ENCODE measurements around the gene HNMT. TPM values are rescaled to one million over a fixed set of nuclear protein-coding genes. Genes with fewer than 3 reads are reported as not detected.

Gene HNMT
- total and polyA plus RNA-seq, 2 of the 13 experiments (the other 11 are each of a cell fraction or from before 2014, with no cell fraction given) = 279 to 309 TPM

- no peak overlapping the region for H3K4me3 ChIP-seq (replicated peaks in 1 of 3; ENCODE audit: insufficient read depth in 1 of 3, low read depth in 2 of 3, low read length in 3 of 3)
- intact Hi-C loops (cut with micrococcal nuclease; ENCODE audit: unreplicated experiment) (loop anchor here (5.0 kb wide), 1 partner anchor 815 kb away; no protein-coding TSS in a partner anchor), in situ Hi-C loops (cut with HindIII; ENCODE audit: extremely low pct_ligation_motif_present, low pct_unique_long_range_greater_than_20kb) (no loop called here)
- no peak overlapping the region for H3K9ac ChIP-seq (ENCODE audit: insufficient read depth, low read depth, low read length)
- H3K36me3 ChIP-seq (replicated peaks in 1 of 2; ENCODE audit: control insufficient read depth in 1 of 2, insufficient read depth in 2 of 2, low read length in 2 of 2) = peaks cover 10 to 34% of the 10 kb centered on the region in 2 experiments
- ChIA-PET CTCF (ENCODE audit: low intra/inter-chr PET ratio, low total read pairs) (no interaction called here), POLR2A (no interaction called here)
- no peaks in the 10 kb centered on the region for H3K79me2 ChIP-seq (ENCODE audit: insufficient read depth, low read length)
- H3K4me1 ChIP-seq (ENCODE audit: insufficient read depth, low read length) = no peaks in the 10 kb centered on the region
- no peaks in the 10 kb centered on the region for H3K9me3 ChIP-seq (ENCODE audit: low read length)
- H3K27ac ChIP-seq (ENCODE audit: extremely low read length, insufficient read depth, low read length) = no peak overlapping the region
- no peak overlapping the region for H3K4me2 ChIP-seq (ENCODE audit: low read depth, low read length)
- no peaks in the 10 kb centered on the region for H3K27me3 ChIP-seq (ENCODE audit: control insufficient read depth in 1 of 2, insufficient read depth in 2 of 2, low read length in 2 of 2)
- no peak for FAIRE-seq
- BruUV-seq (replicated peaks) = no TSS peak
- DNase-seq (ENCODE audit: low spot score) = no peak
- TF ChIP-seq ZMYM4 (CRISPR knock-in tag; IDR thresholded peaks at IDR 0.05) (no peak), CEBPB (IDR thresholded peaks at IDR 0.05; ENCODE audit: borderline replicate concordance, low read depth, low read length) (peak; percentile 96), CEBPG (CRISPR knock-in tag; IDR thresholded peaks at IDR 0.05) (peak; percentile 52)
- WGBS (ENCODE audit: low lambda C conversion rate) = 96% methylated on average over 3 of the region's 3 CpGs
- no peak overlapping the region for H2AFZ ChIP-seq (ENCODE audit: low read length)
- no peak for ATAC-seq
- H4K20me1 ChIP-seq (ENCODE audit: insufficient read depth, low read length) = no peaks in the 10 kb centered on the region
Measured at GRCh38 chr2:138012082-138012481, 47.8 kb downstream of the HNMT start.

GRCh38 chr2:138012968-138013367, 48.7 kb downstream of the HNMT start:
- CTCF ChIA-PET (ENCODE audit: low intra/inter-chr PET ratio, low total read pairs) = no interaction called here
- Histone ChIP-seq H3K27me3 (ENCODE audit: control insufficient read depth in 1 of 2, insufficient read depth in 2 of 2, low read length in 2 of 2) (no peaks in the 10 kb centered on the region), H4K20me1 (ENCODE audit: insufficient read depth, low read length) (no peaks in the 10 kb centered on the region), H2AFZ (ENCODE audit: low read length) (no peak overlapping the region), H3K36me3 (replicated peaks in 1 of 2; ENCODE audit: control insufficient read depth in 1 of 2, insufficient read depth in 2 of 2, low read length in 2 of 2) (peaks cover 6 to 28% of the 10 kb centered on the region in 2 experiments), H3K9ac (ENCODE audit: insufficient read depth, low read depth, low read length) (no peak overlapping the region), H3K79me2 (ENCODE audit: insufficient read depth, low read length) (no peaks in the 10 kb centered on the region), H3K4me3 (replicated peaks in 1 of 3; ENCODE audit: insufficient read depth in 1 of 3, low read depth in 2 of 3, low read length in 3 of 3) (no peak overlapping the region), H3K27ac (ENCODE audit: extremely low read length, insufficient read depth, low read length) (no peak overlapping the region), H3K4me2 (ENCODE audit: low read depth, low read length) (no peak overlapping the region), H3K4me1 (ENCODE audit: insufficient read depth, low read length) (no peaks in the 10 kb centered on the region), H3K9me3 (ENCODE audit: low read length) (no peaks in the 10 kb centered on the region)
- in situ Hi-C loops (cut with HindIII; ENCODE audit: extremely low pct_ligation_motif_present, low pct_unique_long_range_greater_than_20kb) (no loop called here), intact Hi-C loops (cut with micrococcal nuclease; ENCODE audit: unreplicated experiment) (loop anchor here (5.0 kb wide), 1 partner anchor 814 kb away; no protein-coding TSS in a partner anchor)
- ATAC-seq (peak; percentile 5; the same call in 2 of the 3 replicates), FAIRE-seq (no peak), DNase-seq (ENCODE audit: low spot score) (no peak)
- POLR2A ChIA-PET = no interaction called here
- BruUV-seq (replicated peaks) = no TSS peak
- TF ChIP-seq MEIS2 (CRISPR knock-in tag; IDR thresholded peaks at IDR 0.05) (no peak), CSRNP1 (CRISPR knock-in tag; IDR thresholded peaks at IDR 0.05) (no peak), PCBP2 (optimal IDR thresholded peaks at IDR 0.05; ENCODE audit: low read depth, low read length, poor library complexity, severe bottlenecking) (peak; percentile 25), ZUFSP (CRISPR knock-in tag; IDR thresholded peaks at IDR 0.05; ENCODE audit: borderline replicate concordance) (no peak), YEATS2 (CRISPR knock-in tag; IDR thresholded peaks at IDR 0.05; ENCODE audit: borderline replicate concordance) (no peak), HMGXB4 (CRISPR knock-in tag; IDR thresholded peaks at IDR 0.05; ENCODE audit: borderline replicate concordance in 1 of 2, low read depth in 1 of 2) (no peak), ZBTB1 (CRISPR knock-in tag; IDR thresholded peaks at IDR 0.05; ENCODE audit: borderline replicate concordance) (no peak), FOXM1 (CRISPR knock-in tag; IDR thresholded peaks at IDR 0.05) (no peak)
- WGBS (ENCODE audit: low lambda C conversion rate) = over 99% methylated on average over 3 of the region's 3 CpGs

Measured in HepG2 (cell line).